B cell (primary cell): ENCODE measurements around the gene LONP2.

ENCODE experiments used
- CTCF ChIP-seq: fragments of 200-600 bp; IDR thresholded peaks from one replicate; pipeline ENCODE4 v1.8.0; 2022; ENCODE audit warnings: antibody characterized with exemption, mild to moderate bottlenecking
- EZH2 ChIP-seq: IDR thresholded peaks from 2 replicates; pipeline ENCODE4 v1.6.1; 2012; ENCODE audit warnings: borderline replicate concordance, low read depth, mild to moderate bottlenecking, moderate library complexity, low read length; ENCODE audit not compliant: insufficient read depth, poor library complexity, severe bottlenecking

GRCh38 chr16:48369765-48370164, 125.7 kb downstream of the LONP2 start:
- TF ChIP-seq CTCF (no peak), EZH2 (no peak)
